ENCODE results near the gene PKNOX2. TPM values are rescaled to one million over a fixed set of nuclear protein-coding genes. Genes with fewer than 3 reads are reported as not detected.

The PKNOX2 gene
- total RNA-seq, 1 donor, result 0.86 TPM

- no peak overlapping the region for H3K4me3 ChIP-seq (ENCODE audit: low read depth, low read length)
- TF ChIP-seq CTCF (IDR thresholded peaks at IDR 0.05; ENCODE audit: insufficient read depth, low read depth, low read length), result no peak
- DNase-seq (ENCODE audit: low read depth), result no peak
Observed at GRCh38 chr11:125226031-125226430, 61.5 kb downstream of the PKNOX2 start.

- no peak overlapping the region for H3K4me3 ChIP-seq (ENCODE audit: low read depth, low read length)
- TF ChIP-seq CTCF (IDR thresholded peaks at IDR 0.05; ENCODE audit: insufficient read depth, low read depth, low read length), result no peak
- no peak for DNase-seq (ENCODE audit: low read depth)
Observed at GRCh38 chr11:125226706-125227105, 62.2 kb downstream of the PKNOX2 start.

GRCh38 chr11:125227151-125227550, 62.6 kb downstream of the PKNOX2 start:
- TF ChIP-seq CTCF (IDR thresholded peaks at IDR 0.05; ENCODE audit: insufficient read depth, low read depth, low read length), result no peak
- H3K4me3 ChIP-seq (ENCODE audit: low read depth, low read length), result no peak overlapping the region
- DNase-seq (ENCODE audit: low read depth), result peak; percentile 6

- DNase-seq (ENCODE audit: low read depth), result no peak
- no peak for TF ChIP-seq CTCF (IDR thresholded peaks at IDR 0.05; ENCODE audit: insufficient read depth, low read depth, low read length)
- no peak overlapping the region for H3K4me3 ChIP-seq (ENCODE audit: low read depth, low read length)
Observed at GRCh38 chr11:125228445-125228844, 63.9 kb downstream of the PKNOX2 start.

- TF ChIP-seq CTCF (IDR thresholded peaks at IDR 0.05; ENCODE audit: insufficient read depth, low read depth, low read length), result no peak
- DNase-seq (ENCODE audit: low read depth), result no peak
- H3K4me3 ChIP-seq (ENCODE audit: low read depth, low read length), result no peak overlapping the region
Observed at GRCh38 chr11:125228993-125229392, 64.4 kb downstream of the PKNOX2 start.

DNA sequence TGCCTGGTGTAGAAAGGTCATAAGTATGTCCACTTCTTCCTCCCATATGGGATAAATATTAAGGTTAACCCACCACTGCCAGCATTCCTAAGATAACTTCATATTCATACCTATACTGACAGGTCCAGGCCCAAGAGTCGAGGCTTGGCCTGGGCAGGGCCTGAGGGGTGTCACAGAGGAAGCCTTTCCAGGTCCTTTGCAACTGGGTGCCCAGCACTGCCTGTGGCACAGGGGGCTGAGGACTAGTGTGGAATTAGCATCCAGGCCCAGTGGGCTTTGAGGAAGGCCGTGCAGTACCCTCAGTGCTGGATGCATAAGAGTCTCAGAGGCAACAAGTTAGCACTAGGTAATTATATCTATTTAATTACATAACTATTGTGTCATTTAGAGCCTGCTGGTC, 65.4 kb downstream of the PKNOX2 start:
- no peak for DNase-seq (ENCODE audit: low read depth)
- H3K4me3 ChIP-seq (ENCODE audit: low read depth, low read length), result no peak overlapping the region
- TF ChIP-seq CTCF (IDR thresholded peaks at IDR 0.05; ENCODE audit: insufficient read depth, low read depth, low read length), result no peak

DNA sequence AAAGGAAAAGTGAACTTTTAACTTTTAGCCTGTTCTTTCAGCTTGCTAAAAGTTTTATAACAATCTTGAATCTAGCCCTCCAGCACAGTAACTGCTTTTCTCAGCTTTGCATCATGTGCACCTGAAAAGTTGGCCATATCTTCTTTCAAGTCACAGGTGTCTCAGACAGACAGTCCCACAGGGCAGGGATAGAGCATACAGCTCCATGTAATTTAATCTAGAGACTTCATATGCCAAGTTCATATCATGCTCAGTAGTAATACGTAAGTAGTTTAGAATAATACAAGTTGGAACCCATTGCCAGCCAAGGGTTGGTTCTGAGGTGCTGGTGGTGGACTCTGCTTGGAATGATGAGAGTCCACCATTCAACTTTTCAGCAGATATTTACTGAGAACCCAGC, 68.6 kb downstream of the PKNOX2 start:
- H3K4me3 ChIP-seq (ENCODE audit: low read depth, low read length), result no peak overlapping the region
- no peak for DNase-seq (ENCODE audit: low read depth)
- TF ChIP-seq CTCF (IDR thresholded peaks at IDR 0.05; ENCODE audit: insufficient read depth, low read depth, low read length), result no peak

Measured in fibroblast of villous mesenchyme (primary cell).